ENCODE measurements around the gene TFB1M.

DNA sequence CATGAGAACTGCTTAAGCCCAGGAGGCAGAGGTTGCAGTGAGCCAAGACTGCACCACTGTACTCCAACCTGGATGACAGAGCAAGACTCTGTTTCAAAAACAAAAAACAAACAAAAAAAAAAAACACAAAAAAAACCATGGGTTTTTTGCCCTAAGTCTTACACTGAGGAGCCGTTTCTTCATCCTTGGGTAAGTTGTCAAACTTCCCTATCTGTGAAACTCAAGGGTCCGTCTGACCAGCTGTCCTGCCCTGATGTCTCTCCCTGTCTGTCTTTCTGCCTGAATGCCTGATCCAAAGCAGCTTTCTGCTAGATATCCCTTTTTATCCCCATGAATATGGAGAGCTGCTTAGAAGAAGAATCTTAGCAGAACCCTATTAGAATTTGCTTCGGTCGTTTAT lies 91.8 kb downstream of the TFB1M start:
- TF ChIP-seq, protein P1, sequence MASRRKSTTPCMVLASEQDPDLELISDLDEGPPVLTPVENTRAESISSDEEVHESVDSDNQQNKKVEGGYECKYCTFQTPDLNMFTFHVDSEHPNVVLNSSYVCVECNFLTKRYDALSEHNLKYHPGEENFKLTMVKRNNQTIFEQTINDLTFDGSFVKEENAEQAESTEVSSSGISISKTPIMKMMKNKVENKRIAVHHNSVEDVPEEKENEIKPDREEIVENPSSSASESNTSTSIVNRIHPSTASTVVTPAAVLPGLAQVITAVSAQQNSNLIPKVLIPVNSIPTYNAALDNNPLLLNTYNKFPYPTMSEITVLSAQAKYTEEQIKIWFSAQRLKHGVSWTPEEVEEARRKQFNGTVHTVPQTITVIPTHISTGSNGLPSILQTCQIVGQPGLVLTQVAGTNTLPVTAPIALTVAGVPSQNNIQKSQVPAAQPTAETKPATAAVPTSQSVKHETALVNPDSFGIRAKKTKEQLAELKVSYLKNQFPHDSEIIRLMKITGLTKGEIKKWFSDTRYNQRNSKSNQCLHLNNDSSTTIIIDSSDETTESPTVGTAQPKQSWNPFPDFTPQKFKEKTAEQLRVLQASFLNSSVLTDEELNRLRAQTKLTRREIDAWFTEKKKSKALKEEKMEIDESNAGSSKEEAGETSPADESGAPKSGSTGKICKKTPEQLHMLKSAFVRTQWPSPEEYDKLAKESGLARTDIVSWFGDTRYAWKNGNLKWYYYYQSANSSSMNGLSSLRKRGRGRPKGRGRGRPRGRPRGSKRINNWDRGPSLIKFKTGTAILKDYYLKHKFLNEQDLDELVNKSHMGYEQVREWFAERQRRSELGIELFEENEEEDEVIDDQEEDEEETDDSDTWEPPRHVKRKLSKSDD (conservative IDR thresholded peaks at IDR 0.05; ENCODE audit: low read length): no peak
- no peak for TF ChIP-seq MXI1 (IDR thresholded peaks at IDR 0.05; ENCODE audit: low read depth, low read length)
- TF ChIP-seq, protein P2, sequence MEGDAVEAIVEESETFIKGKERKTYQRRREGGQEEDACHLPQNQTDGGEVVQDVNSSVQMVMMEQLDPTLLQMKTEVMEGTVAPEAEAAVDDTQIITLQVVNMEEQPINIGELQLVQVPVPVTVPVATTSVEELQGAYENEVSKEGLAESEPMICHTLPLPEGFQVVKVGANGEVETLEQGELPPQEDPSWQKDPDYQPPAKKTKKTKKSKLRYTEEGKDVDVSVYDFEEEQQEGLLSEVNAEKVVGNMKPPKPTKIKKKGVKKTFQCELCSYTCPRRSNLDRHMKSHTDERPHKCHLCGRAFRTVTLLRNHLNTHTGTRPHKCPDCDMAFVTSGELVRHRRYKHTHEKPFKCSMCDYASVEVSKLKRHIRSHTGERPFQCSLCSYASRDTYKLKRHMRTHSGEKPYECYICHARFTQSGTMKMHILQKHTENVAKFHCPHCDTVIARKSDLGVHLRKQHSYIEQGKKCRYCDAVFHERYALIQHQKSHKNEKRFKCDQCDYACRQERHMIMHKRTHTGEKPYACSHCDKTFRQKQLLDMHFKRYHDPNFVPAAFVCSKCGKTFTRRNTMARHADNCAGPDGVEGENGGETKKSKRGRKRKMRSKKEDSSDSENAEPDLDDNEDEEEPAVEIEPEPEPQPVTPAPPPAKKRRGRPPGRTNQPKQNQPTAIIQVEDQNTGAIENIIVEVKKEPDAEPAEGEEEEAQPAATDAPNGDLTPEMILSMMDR (IDR thresholded peaks at IDR 0.05 in 2 of 3, conservative IDR thresholded peaks at IDR 0.05 in 1 of 3; ENCODE audit: insufficient read depth in 2 of 3, low read depth in 1 of 3, low read length in 3 of 3): no peak
- no peak for TF ChIP-seq SNRNP70 (optimal IDR thresholded peaks at IDR 0.05; ENCODE audit: low read depth, low read length)
- no peak for TF ChIP-seq ZFP30 (CRISPR knock-in tag; IDR thresholded peaks at IDR 0.05; ENCODE audit: borderline replicate concordance)
- TF ChIP-seq ZBED1 (IDR thresholded peaks at IDR 0.05): no peak
- TF ChIP-seq GABPA (tag; conservative IDR thresholded peaks at IDR 0.05; ENCODE audit: low read depth): no peak
- TF ChIP-seq, protein P3, sequence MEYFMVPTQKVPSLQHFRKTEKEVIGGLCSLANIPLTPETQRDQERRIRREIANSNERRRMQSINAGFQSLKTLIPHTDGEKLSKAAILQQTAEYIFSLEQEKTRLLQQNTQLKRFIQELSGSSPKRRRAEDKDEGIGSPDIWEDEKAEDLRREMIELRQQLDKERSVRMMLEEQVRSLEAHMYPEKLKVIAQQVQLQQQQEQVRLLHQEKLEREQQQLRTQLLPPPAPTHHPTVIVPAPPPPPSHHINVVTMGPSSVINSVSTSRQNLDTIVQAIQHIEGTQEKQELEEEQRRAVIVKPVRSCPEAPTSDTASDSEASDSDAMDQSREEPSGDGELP (CRISPR knock-in tag; IDR thresholded peaks at IDR 0.05; ENCODE audit: borderline replicate concordance): no peak
- TF ChIP-seq ZNF263 (CRISPR knock-in tag; IDR thresholded peaks at IDR 0.05; ENCODE audit: borderline replicate concordance): no peak
